Testis (tissue), 2 donors: ENCODE measurements around the gene RAPH1.

ENCODE experiments used
- CTCF ChIP-seq, 3 experiments: fragments of 450-650 bp in 2 of 3; fragments of 200-600 bp in 1 of 3; sonication (generic) in 1 of 3; IDR thresholded peaks; one replicate each; pipeline ENCODE4 v1.5.1; 2016 to 2019; ENCODE audit warnings: antibody characterized with exemption in 3 of 3, mild to moderate bottlenecking in 2 of 3, moderate library complexity in 1 of 3
- POLR2A ChIP-seq: fragments of 450-650 bp; IDR thresholded peaks from one replicate; pipeline ENCODE4 v1.6.1; 2017; ENCODE audit warnings: antibody characterized with exemption, mild to moderate bottlenecking, moderate library complexity

- TF ChIP-seq CTCF (IDR thresholded peaks at IDR 0.05) (no peak), POLR2A (no peak)
Observed at GRCh38 chr2:203572316-203572715, 37.2 kb upstream of the RAPH1 start.
